ENCODE results near the gene ERI3. TPM values are rescaled to one million over a fixed set of nuclear protein-coding genes. Genes with fewer than 3 reads are reported as not detected.

ERI3 gene
- total RNA-seq, 1 donor from 2014 or later, result 72.7 TPM

- H3K27ac Mint-ChIP-seq, result no peak overlapping the region
- peaks cover 31% of the 10 kb centered on the region for H3K4me1 Mint-ChIP-seq (ENCODE audit: unreplicated experiment)
Observed at GRCh38 chr1:44262816-44263567, 92.1 kb downstream of the ERI3 start.

DNA sequence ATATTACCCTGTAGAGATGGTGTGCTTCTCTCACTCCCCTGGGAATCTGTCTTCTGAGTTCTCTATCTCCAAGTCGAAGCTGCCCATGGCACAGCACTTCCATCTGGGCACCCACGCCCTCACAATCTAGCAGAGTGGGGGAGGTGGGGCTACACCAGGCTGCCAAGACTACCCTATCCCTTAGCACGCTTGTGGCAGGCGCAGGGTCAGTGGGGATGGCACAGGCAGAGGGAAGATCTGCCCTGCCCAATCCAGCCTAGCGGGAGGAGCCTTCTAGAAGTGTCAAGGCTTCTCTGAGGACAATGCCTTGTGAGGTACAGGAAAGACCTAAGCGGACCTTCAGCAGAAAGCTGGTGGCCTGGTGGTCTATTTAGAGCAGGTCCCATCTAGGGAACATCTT, 92.6 kb downstream of the ERI3 start:
- Mint-ChIP-seq H3K36me3 (peaks cover 4% of the 10 kb centered on the region), H3K27me3 (no peaks in the 10 kb centered on the region), H3K9me3 (no peaks in the 10 kb centered on the region), H3K4me3 (no peak overlapping the region), H3K27ac (no peak overlapping the region), H3K4me1 (ENCODE audit: unreplicated experiment) (peaks cover 37% of the 10 kb centered on the region)
- no peak for DNase-seq (ENCODE audit: extremely low spot score, unreplicated experiment)
- no peak for TF ChIP-seq CTCF (conservative IDR thresholded peaks at IDR 0.05)

More at GRCh38 chr1:44262816-44263567, 92.1 kb downstream of the ERI3 start:
- DNase-seq (ENCODE audit: extremely low spot score, unreplicated experiment), result no peak
- peaks cover 4% of the 10 kb centered on the region for H3K36me3 Mint-ChIP-seq
- H3K4me3 Mint-ChIP-seq, result no peak overlapping the region
- H3K9me3 Mint-ChIP-seq, result no peaks in the 10 kb centered on the region
- H3K27me3 Mint-ChIP-seq, result no peaks in the 10 kb centered on the region
- no peak for TF ChIP-seq CTCF (conservative IDR thresholded peaks at IDR 0.05)

DNA sequence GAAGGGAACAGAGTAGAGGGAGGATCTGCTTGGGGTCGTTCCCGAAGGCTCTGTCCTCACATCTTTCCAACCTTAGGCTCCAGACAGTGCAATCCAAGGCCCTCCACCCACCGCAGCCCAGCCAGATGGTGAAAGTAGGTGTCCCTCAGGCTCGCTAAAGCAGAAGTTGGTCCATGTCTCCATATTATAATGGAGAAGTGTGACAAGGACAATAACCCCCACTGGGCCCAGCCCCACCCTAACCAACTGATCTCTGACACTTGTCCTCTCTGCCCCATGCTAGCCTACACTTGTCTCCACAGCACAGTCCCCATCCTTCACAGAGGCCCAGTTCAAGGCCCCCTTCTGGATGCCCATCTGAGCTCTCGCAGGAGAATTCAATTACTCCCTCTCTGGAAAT, 93.1 kb downstream of the ERI3 start:
- no peak for TF ChIP-seq CTCF (conservative IDR thresholded peaks at IDR 0.05)
- no peak overlapping the region for H3K4me3 Mint-ChIP-seq
- peaks cover 38% of the 10 kb centered on the region for H3K4me1 Mint-ChIP-seq (ENCODE audit: unreplicated experiment)
- H3K9me3 Mint-ChIP-seq, result no peaks in the 10 kb centered on the region
- peaks cover 4% of the 10 kb centered on the region for H3K36me3 Mint-ChIP-seq
- no peaks in the 10 kb centered on the region for H3K27me3 Mint-ChIP-seq
- DNase-seq (ENCODE audit: extremely low spot score, unreplicated experiment), result no peak
- H3K27ac Mint-ChIP-seq, result no peak overlapping the region

- Mint-ChIP-seq H3K9me3 (no peaks in the 10 kb centered on the region), H3K4me1 (ENCODE audit: unreplicated experiment) (peaks cover 42% of the 10 kb centered on the region), H3K27ac (peak overlapping the region; percentile 2), H3K27me3 (no peaks in the 10 kb centered on the region), H3K36me3 (peaks cover 4% of the 10 kb centered on the region), H3K4me3 (no peak overlapping the region)
- no peak for TF ChIP-seq CTCF (conservative IDR thresholded peaks at IDR 0.05)
- no peak for DNase-seq (ENCODE audit: extremely low spot score, unreplicated experiment)
Observed at GRCh38 chr1:44261171-44261817, 93.8 kb downstream of the ERI3 start.

GRCh38 chr1:44260792-44261170, 94.3 kb downstream of the ERI3 start:
- H3K4me1 Mint-ChIP-seq (ENCODE audit: unreplicated experiment), result peaks cover 42% of the 10 kb centered on the region
- peaks cover 4% of the 10 kb centered on the region for H3K36me3 Mint-ChIP-seq
- no peaks in the 10 kb centered on the region for H3K9me3 Mint-ChIP-seq
- H3K27ac Mint-ChIP-seq, result no peak overlapping the region
- no peak overlapping the region for H3K4me3 Mint-ChIP-seq
- no peak for DNase-seq (ENCODE audit: extremely low spot score, unreplicated experiment)
- TF ChIP-seq CTCF (conservative IDR thresholded peaks at IDR 0.05), result no peak
- no peaks in the 10 kb centered on the region for H3K27me3 Mint-ChIP-seq

All from type B pancreatic cell (in vitro differentiated cells).